Ureter (tissue), 1 donor: ENCODE results near the gene BRMS1. TPM values are rescaled to one million over a fixed set of nuclear protein-coding genes. Genes with fewer than 3 reads are reported as not detected.
"Not testable (repeated sequence)": the region's sequence is repeated elsewhere in the genome, so short reads cannot be mapped to it uniquely, and the experiment has no call there.

Source experiments
- DNase-seq: peaks from one replicate; pipeline ENCODE4 v3.0.0-alpha.2; 2020; ENCODE audit warnings: low spot score
- total RNA-seq: library from RNA; stranded (reverse); gene quantifications from one replicate; pipeline ENCODE4 v1.2.4, GENCODE V29; 2023
- donor health status: DM: yes; HTN: yes; CAD: no.

BRMS1 gene
- total RNA-seq, 1 donor from 2014 or later = 25.7 TPM

DNA sequence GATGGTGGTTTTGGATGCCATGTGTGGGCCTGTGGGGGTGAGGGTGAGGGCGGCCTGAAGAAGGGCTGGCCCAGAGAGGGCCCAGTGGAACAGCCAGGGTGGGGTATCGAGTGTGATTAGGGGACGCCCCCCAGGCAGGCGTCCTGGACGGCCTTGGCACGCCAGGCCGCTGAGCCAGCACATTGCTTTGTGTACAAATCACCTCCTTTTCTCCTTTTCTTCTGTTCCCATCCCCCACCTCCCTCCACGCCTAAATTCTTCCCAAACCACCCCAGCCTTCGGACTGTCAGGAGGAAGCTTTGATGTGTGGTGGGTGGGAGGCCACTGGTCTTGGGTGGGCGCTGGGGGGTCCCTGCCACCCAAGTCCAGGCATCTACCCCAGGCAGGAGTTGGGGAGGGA is 20.2 kb downstream of the BRMS1 start:
- no peak for DNase-seq

DNA sequence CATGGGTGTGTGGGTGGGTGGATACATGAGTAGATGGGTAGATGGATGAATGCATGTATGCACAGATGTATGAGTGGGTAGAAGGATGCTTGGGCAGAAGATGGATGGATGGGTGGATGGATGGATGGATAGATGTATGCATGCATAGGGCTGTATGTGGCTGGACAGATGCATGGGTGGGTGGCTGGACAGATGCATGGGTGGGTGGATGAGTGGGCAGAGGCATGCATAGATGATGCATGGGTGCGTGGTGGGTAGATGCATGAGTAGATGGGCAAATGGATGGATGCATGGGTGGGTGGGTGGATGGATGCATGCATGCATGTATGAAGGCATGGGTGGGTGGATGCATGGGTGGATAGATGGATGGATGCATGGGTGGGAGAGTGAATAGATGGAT is 21.2 kb downstream of the BRMS1 start:
- DNase-seq = no peak

DNA sequence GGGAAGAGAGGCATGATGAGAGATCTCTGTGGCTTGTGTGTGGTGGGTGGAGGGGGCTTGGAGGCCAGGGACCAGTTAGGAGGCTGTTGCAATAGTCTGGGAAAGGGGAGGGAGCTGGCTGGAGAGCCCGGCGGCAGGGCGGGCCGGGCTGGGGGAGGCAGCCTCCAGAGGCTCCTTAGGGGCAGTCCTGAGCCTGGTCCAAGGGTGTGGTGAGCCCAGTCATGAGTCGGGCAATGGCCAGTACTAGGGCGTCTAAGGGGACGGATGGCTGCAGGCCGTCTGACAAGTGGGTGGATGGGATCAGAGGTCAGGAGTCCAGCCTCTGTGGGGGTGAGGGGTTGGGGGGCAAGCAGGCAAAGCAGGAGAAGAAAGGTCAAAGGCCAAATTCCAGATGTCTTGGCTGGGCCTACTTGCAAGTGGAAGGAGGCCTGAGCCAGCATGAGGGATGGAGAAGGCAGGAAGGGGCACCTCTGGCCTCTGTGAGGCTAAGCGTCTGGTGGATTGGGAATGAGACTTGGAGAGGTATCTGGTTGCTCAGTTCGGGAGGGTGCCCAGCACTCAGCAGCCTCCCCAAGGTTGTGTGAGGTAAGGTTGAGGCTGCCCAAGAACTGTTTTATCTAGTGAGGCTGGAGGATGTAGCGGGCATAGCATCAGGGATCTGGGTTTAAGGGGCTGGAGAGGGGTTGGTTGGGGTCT is 22.0 kb downstream of the BRMS1 start:
- no peak for DNase-seq

DNA sequence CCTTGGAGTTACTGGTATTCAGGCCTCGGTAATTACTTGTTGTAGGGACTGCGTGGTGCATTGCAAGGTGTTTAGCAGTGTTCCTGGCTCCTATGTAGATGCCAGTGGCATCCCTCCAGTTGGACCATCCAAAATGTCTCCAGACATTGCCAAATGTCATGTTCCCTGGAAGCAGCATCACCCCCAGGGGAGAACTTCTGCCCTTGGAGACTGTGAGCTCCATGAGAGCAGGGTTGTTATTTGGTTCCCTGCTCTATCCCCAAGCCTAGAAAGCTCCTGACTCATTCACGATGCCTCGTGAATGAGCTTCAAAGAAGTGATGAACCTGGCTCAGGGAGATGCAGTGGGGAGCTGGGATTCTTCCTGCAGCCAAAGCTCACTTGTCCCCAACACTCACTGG is 23.3 kb downstream of the BRMS1 start:
- DNase-seq = no peak

DNA sequence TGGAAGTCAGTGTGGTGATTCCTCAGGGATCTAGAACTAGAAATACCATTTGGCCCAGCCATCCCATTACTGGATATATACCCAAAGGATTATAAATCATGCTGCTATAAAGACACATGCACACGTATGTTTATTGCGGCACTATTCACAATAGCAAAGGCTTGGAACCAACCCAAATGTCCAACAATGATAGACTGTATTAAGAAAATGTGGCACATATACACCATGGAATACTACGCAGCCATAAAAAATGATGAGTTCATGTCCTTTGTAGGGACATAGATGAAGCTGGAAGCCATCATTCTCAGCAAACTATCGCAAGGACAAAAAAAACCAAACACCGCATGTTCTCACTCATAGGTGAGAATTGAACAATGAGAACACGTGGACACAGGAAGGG is 24.2 kb downstream of the BRMS1 start:
- DNase-seq = not testable (repeated sequence)

DNA sequence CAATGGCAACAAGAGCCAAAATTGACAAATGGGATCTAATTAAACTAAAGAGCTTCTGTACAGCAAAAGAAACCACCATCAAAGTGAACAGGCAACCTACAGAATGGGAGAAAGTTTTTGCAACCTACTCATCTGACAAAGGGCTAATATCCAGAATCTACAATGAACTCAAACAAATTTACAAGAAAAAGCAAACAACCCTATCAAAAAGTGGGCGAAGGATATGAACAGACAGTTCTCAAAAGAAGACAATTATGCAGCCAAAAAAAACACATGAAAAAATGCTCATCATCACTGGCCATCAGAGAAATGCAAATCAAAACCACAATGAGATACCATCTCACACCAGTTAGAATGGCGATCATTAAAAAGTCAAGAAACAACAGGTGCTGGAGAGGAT is 24.6 kb downstream of the BRMS1 start:
- not testable (repeated sequence) for DNase-seq

DNA sequence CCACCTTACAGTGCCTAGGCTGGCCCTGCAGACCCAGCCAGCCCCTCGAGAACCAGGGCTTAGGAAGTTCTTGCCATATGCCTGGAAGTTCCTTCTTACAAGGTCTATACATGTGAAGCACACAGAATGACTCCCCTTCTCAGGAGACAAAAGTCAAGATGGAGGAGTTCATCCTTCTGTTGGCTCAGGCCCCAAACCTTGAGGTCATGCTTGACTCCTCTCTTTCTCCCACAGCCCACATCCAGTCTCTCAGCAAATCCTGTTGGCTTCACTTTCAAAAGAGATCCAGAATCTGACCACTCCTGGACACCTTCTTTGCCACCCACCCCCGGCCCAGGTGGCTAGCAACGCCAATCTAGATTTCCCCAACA is 26.3 kb downstream of the BRMS1 start:
- DNase-seq = no peak

DNA sequence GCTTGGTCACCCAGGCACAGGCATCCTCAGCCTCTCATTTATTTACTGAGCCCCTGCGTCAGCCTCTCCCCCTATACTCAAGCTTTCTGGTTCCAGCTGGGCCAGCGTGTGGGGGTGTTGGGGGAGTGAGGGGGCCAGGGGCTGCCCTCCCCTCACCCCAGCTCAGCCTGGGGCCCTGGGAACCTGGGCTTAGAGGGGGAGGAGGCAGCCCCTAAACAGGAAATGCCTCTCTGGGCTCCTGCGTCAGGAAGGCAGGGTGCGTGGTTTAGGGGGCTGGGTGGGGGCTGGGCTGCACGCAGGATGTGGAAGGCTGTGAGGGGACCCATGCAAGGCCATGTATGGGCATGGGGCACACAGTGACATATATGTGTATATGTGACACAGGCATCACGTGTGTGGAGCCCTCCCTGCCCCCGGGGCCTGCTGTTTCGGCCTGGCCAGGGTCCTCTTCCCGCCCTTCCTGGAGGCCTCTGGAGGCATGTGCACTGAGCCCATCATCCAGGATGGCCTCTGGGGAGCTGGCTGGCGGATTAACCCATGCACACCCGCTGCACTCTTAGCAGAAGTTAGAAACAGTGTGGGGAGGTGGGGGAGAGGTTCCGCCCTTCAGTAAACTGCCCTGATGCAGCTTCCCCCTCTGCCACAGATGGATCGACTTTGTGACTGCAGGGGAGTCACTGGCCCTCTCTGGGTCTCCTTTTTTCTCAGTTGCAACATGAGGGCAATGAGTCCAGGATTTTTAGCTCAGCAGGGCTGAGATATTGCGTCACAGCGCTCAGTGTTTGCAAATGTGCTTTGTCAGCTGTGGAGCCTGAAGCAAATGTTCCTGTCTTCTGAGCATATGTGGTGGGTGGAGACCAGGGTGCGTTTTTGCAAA is 26.9 kb downstream of the BRMS1 start:
- DNase-seq = no peak

DNA sequence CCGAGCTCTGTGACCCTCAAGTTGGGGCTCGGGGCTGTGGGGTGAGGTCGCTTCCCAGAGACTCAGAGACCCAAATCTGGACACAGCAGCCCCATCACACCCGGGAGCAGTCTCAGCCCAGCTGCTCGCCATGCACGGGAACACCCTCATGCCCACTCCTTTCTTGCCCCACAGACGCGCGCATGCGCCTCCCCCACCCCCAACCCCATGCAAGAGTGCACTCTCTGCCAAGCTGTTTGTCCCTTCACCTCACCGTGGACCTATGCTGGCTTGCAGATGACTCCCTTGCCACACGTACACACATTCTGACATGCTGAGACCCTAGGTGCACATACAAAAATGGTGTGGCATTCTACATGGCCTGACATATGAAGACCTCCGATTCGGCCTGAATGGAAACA is 27.6 kb downstream of the BRMS1 start:
- DNase-seq = peak; percentile 72

DNA sequence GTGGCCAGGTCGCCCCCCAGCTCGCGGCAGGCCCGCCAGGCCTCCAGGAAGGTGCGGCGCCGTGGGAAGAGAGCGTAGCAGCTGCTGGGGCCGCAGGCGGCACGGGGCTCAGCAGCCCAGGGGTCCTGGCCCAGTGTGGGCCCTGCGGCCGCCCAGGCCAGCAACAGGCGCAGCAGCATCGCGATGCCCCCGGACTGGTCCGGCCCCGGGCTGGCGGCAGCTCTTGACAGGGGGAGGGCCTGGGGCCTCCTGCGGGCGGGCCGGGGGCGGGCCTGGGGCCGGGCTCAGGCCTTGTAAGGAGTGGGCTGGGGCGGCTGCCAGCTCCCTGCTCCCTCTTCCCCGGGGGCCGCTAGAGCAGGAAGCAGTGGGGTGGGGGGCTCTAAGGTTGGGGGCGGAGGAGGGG is 28.1 kb downstream of the BRMS1 start, which contains the start of gene CD248:
Gene CD248 (minus strand): TSS at position 196 of the 403 bp plus-strand sequence. CDS start 17 bp downstream, at position 179.
- peak; percentile 78 for DNase-seq

DNA sequence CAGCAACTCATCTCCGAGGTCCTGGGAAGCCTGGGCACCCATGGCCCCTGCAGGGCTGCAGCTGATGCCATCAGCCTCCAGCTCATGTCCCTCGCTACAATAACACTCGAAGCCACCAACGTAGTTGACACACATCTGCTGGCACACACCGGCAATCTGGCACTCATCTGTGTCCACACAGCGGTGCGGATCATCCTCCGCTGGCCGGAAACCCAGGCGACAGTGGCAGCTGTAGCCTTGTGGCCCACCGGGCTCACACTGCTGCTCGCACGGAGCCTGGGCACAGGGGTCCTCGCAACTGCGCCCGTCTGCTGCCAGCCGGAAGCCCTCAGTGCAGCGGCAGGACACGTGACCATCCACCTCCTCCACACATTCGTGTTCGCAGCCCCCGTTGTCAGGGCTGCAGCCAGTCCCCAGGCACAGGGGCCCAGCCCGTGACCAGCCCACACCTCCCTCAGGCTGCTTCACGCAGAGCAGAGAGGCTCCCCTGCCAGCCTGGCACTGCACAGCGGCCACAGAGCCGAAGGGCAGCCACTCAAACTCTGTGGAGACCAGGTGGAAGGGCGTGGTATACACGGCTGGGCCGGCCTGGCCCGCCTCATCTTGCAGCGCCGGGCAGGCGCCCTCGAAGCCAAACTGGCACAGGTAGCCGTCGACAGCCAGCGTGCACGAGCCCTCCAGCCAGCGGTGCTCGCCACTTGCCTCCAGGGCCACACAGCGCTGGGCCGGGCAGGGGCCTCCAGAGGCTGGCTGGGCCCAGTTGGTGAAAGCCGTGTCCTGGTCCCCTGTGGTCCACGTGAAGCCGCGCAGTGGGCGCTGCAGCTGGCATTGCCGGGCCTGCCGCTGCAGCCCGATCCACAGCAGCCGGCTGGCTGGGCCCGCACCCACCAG is 28.7 kb downstream of the BRMS1 start:
- DNase-seq = no peak

DNA sequence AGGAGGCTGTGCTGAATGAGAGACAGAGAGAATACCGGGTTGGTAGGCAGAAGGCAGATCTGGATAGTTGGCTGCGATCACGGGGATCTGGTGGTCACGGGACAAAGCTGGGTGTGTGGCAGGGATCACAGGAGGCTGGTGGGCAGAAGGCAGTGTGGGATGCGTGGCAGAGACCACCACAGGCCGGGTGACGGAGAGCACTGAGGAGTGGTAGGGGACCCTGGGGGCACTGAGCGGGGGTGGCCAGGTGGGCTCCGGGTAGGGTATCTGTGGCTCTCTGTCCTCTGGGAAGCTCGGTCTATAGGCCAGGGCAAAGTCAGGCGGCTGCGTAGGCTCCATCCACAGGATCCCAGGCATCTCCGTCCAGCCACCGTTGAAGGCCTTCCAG is 29.4 kb downstream of the BRMS1 start:
- DNase-seq = no peak

DNA sequence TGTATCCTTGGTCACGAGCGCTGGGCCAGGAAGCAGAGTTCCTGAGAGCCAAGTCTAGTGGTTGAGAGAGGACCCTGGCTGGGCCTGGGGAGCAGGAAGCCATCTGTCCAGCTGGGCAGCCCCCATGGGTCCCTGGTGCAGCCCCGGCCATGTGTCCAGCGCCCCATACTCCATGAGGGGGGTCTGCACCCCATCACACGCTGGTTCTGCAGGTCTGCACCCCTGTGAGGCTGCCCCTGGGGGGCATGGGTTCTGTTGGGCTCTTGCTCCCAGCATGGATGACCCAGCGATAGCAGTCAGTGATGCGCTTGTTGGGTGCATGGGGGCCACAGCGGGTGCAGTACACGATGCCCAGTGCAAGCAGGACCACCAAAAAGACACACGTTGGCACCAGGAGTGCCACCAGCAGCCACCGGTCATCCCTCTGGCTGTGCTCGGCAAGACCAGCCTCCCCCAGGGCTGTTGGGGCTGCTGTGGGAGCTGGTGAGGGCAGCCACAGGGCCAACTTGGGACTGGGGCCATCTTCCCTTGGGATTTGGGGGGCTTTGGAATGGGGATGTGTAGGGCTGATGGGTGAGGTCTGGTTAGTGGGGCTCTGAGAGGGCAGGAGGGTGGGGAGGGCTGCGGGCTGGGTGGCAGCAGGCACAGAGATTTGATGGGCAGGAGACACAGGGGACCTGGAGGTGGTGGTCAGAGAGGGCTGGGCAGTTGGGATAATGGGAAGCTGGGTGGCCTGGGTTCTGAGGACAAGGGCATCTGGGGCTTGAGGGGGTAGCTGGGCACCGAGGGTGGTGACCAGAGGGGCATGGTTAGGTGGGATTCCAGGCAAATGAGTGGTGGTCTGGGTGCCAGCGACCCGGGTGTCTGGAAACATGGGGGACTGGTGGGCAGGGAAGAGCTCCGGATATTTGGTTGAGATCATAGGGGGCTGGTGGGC is 30.1 kb downstream of the BRMS1 start:
- no peak for DNase-seq

DNA sequence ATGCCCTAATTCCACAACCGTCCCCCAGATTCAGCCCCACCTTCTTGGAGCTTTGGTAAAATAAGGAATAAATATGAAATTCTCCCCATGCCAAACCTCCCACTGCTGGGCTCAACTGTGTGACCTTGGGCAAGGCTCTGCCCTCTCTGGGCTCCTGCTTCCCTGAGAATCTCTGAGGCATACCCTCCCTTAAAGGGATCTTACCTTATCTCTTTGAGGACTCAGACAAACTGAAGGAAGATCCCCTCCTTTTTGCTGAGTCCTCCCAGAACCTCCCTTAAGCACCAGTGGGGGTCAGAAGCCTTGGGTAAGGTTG is 30.8 kb downstream of the BRMS1 start:
- DNase-seq = no peak

DNA sequence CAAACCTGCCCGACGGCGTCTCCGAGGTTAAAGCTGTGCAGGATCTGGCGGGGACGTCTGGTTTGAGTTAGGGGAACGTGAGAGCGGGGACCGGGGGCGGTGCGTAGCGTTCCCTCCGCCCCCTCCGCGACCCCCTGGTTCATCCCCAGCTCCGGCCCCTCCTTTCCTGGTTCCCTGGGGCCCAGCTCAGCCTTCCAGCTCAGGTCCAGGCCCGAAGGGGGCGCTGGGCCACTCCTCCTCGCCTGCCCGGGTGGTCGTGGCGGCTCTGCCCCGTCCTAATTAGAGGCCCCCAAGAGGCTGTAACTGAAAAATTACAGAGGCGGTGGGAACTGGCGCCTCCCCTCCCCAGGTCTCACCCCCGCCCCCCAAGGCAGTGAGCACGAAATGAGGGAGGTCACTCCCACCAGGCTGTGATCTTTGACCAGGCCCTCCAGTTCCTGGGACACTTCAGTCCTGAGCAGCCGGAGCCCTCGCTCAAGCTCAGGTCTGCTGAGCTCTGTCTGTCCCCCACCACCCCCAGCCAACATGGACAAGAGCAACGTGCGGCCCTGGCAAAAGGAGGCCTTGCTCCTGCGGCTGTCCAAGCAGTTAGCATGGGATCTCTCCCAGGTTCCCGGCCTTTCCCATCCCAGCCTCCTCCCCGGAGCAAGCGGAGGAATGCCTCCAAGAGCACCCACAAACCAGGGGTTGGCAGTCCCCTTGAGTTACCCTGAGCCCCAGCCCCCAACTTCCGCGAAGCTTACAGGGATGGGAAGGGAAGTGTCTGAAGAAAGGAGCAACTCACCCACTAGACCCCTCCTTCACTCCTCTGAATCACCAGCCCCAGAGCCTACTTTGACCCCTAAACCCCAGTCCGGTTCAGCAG is 31.4 kb downstream of the BRMS1 start:
- DNase-seq = no peak

DNA sequence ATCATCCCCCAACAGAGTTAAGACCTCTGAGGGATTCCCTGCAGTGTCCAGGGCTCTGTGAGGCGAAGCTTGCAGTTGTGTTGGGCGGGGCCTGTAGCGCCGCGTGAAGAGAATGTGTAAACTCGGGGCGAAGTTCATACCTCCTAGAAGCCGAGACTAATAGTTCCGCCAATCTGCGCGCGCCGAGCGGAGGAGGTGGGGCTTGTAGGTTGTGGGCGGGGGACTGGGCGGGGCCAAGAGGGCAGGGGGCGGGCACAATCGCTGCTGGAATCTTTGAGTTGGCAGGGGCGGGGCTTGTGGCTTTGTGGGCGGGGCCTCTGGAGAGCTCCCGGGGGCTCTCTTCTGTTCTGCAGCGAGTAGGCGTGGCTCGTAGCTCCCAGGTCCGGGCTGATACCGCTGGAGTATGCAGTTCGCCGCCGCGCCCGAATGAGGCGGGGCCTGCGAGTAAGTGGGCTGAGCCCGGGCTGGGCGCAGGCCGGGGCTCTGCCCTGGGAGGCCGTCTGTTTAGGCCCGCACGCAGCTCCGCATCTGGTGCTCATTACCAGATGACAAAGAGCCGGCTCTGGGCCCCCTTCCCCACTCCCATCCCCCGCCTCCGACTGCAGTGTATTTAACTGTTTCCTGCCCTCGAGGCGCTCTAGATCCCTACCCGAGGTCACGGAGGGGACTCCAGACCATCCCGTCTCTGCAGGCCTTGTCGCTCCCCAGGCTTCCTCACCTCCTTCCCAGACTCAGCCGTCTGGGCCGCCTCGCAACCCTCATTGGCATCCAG is 32.2 kb downstream of the BRMS1 start:
- peak; percentile 99 for DNase-seq

DNA sequence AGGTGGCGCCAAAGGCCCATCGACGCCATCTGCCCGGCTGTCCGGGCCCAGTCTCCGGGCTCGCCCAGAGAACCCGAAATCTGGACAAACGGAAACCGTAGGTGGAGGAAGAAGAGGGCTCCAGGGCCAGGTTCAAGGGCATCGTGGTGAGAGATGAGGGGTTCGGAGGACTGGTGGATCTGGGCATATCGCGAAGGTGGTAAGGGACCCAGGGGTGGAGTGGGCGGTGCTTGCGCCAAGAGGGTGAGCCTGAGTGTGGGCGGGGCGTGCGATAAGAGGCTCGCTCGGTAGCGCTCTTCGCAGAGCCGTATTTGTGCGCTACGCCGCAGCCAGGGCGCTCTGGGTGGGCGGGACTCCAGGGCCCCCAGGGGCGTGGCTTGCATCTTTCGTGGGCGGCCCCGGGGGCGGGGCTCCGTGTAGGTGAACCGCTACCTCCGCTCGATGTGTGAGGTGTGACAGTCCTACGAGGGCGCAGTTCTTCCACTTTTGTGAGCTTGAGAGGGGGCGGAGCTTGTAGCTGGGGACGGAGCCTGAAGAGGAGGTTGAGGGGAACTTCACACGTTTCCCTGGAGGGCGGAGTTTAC is 32.8 kb downstream of the BRMS1 start:
- peak; percentile 90 for DNase-seq

DNA sequence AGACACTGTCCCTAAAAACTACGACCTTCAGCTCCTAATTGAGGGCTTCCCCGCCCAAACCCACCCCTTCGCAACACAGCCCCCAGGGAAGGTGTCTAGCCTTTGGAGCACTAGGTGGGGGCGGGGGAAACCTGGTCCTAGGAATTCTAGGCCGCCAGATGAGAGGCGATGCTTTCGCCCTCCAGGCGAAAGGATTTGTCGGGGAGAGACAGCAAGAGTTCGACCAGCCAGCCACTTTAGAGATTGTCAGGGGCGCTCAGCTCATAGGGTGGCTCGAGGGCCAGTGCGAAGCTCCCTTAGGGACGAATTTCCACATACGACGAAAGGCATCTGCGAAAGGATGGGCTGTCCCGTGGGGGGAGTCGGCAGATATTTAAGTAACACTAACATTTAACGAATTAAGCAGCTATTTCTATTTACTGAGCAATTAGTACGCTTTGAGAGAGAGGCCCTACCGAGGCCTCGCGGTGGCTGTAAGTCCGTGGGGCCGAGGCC is 33.4 kb downstream of the BRMS1 start:
- DNase-seq = no peak
